SJCRH30 (cell line): ENCODE measurements around the gene ABLIM2. TPM values are rescaled to one million over a fixed set of nuclear protein-coding genes. Genes with fewer than 3 reads are reported as not detected.
A peak's percentile ranks its signal among the peaks of the same experiment; 100 is the strongest.

Experiments used
- DNase-seq, 2 experiments: peaks; one replicate each; pipeline ENCODE4 v3.0.0-alpha.2; 2015 to 2020
- H3K27ac ChIP-seq: fragments of 250-450 bp; sonication (Bioruptor Pico); 2 replicates; pipeline ENCODE4 v1.5.1; 2020; ENCODE audit warnings: mild to moderate bottlenecking, moderate library complexity
- H3K27me3 ChIP-seq: fragments of 250-450 bp; sonication (Bioruptor Pico); 2 replicates; pipeline ENCODE4 v1.5.1; 2020; ENCODE audit warnings: mild to moderate bottlenecking, moderate library complexity
- H3K36me3 ChIP-seq: fragments of 250-450 bp; sonication (Bioruptor Pico); 2 replicates; pipeline ENCODE4 v1.5.1; 2020; ENCODE audit warnings: mild to moderate bottlenecking, moderate library complexity
- H3K4me1 ChIP-seq: fragments of 250-450 bp; sonication (Bioruptor Pico); 2 replicates; pipeline ENCODE4 v1.5.1; 2020; ENCODE audit warnings: mild to moderate bottlenecking, moderate library complexity
- H3K4me3 ChIP-seq: fragments of 250-450 bp; sonication (Bioruptor Pico); 2 replicates; pipeline ENCODE4 v1.5.1; 2020; ENCODE audit warnings: mild to moderate bottlenecking, moderate library complexity
- H3K9me3 ChIP-seq: fragments of 250-450 bp; sonication (Bioruptor Pico); replicated peaks from 2 replicates; pipeline ENCODE4 v1.5.1; 2020; ENCODE audit warnings: mild to moderate bottlenecking, moderate library complexity
- total RNA-seq: library from RNA; depleted of rRNA; stranded (reverse); fragments of >200 nt; shearing (Covaris generic); gene quantifications from 2 replicates; pipeline ENCODE4 v1.2.3, GENCODE V29; 2014

Gene ABLIM2
- total RNA-seq, 1 experiment from 2014 or later, result 0.12 TPM

- Histone ChIP-seq H3K36me3 (no peaks in the 10 kb centered on the region), H3K4me3 (no peak overlapping the region), H3K4me1 (no peaks in the 10 kb centered on the region), H3K27me3 (peaks cover 12% of the 10 kb centered on the region; the same call in 1 of the 2 replicates), H3K27ac (no peak overlapping the region), H3K9me3 (no peaks in the 10 kb centered on the region)
- no peak for DNase-seq
Observed at GRCh38 chr4:8084712-8085490, 73.7 kb downstream of the ABLIM2 start.

- H3K36me3 ChIP-seq, result no peaks in the 10 kb centered on the region
- no peak for DNase-seq
- H3K27me3 ChIP-seq, result peaks cover 12% of the 10 kb centered on the region; the same call in 1 of the 2 replicates
- H3K27ac ChIP-seq, result no peak overlapping the region
- no peaks in the 10 kb centered on the region for H3K4me1 ChIP-seq
- H3K9me3 ChIP-seq, result no peaks in the 10 kb centered on the region
- no peak overlapping the region for H3K4me3 ChIP-seq
Observed at GRCh38 chr4:8084031-8084660, 74.5 kb downstream of the ABLIM2 start.

DNA sequence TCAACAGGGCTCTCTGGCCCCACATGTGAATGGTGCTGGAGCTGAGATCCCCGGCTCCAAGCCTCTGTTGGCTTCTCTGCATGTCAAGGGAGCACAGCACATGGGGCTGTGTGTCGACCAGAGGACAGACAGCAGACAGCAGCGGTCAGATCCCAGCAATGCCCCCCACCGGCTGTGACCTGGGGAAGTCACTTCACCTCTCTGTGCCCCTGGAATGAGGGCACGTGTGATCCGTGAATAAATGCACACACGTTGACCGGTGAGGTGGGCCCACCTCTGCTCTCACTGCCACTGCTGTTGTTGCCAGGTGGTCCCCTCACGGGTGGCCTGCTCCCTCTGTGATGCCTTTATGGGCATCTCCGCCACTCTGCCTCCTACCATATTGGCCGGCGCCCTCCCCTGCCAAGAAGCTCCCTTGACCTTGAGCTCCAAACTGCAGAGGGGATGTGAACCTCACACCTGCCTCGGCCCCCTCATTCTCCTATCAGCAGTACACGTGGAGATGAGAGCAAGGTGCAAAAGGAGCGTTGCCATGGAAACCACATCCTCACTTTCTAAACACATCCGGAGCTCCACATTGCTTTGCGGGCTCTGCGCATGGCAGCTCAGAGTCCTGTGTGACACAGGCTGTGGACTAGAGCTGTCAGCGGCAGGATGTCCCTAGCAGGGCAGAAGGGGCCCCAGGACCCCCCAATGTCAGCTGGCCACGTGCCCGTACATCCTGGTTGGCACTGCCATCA, 75.4 kb downstream of the ABLIM2 start:
- Histone ChIP-seq H3K9me3 (no peaks in the 10 kb centered on the region), H3K36me3 (no peaks in the 10 kb centered on the region), H3K27ac (no peak overlapping the region), H3K4me3 (no peak overlapping the region), H3K27me3 (peaks cover 20% of the 10 kb centered on the region), H3K4me1 (no peaks in the 10 kb centered on the region; the same call in 1 of the 2 replicates)
- DNase-seq, result no peak

GRCh38 chr4:8082517-8083055, 76.0 kb downstream of the ABLIM2 start:
- H3K4me1 ChIP-seq, result no peaks in the 10 kb centered on the region; the same call in 1 of the 2 replicates
- no peak for DNase-seq
- H3K9me3 ChIP-seq, result no peaks in the 10 kb centered on the region
- no peaks in the 10 kb centered on the region for H3K36me3 ChIP-seq
- H3K27ac ChIP-seq, result no peak overlapping the region
- peaks cover 23% of the 10 kb centered on the region for H3K27me3 ChIP-seq
- H3K4me3 ChIP-seq, result no peak overlapping the region

DNA sequence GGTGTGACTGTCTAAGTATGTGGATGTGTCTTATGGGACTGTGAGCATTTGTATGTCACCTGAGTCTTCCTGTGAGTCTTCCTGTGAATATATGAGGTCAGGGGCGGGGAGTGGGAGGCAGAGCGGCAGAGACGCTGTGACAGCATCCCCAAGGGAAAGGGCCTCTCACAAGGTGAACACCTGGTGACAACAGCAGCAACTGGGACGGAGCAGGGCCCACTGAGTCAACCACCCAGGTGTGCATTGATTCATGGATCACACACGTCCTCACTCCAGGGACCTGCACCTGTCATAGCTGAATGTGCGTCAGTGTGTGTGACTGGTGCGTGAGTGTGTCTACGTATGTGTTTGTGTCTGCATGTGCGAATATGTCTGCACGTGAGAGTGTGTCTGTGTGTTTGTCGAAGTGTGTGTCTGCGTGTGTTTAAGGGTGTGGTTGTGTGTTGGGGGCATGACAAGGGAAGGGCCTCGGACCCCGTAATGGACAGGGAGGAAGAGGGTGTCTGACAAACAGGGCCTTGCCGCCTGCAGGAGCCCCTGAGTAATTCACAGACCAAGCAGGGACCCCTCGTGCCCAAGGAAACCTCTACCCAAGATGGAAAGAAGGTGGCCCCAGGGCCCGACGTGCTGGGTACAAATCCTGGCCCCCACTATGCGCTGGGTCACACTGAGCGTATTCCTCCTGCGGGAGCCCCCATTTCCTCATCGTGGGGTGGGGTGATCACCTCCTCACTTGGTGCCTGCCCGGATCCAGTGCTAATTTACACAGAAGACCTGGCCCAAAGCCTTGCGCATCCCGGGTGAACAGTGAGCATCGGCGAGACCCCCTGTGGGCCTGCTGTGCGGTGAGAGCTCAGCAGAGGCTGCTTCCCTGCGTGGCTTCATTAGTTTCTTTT, 76.7 kb downstream of the ABLIM2 start:
- DNase-seq, result no peak
- Histone ChIP-seq H3K27me3 (peaks cover 23% of the 10 kb centered on the region), H3K4me3 (no peak overlapping the region), H3K4me1 (no peaks in the 10 kb centered on the region; the same call in 1 of the 2 replicates), H3K27ac (no peak overlapping the region), H3K9me3 (no peaks in the 10 kb centered on the region), H3K36me3 (no peaks in the 10 kb centered on the region)

DNA sequence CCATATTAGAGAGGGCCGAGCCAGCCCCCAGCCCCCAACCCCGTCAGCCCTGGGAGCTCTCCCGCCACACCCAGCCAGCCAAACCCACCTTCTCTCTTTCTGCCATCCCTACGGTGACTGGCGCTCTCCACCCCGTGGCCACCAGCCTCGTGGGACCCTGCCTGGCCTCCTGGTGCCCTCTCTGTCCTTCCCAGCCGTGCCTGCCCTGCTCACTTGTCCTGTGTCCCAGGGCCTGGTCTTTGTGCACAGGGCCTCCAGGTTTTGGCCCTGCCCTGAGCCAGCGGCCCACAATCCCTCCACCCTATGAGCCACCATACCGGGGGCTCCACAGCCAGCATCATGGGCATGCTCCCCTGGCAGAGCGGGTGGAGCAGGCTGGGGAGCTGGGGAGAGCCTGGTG, 77.4 kb downstream of the ABLIM2 start:
- no peak for DNase-seq
- Histone ChIP-seq H3K4me1 (no peaks in the 10 kb centered on the region; the same call in 1 of the 2 replicates), H3K27me3 (peaks cover 23% of the 10 kb centered on the region)

DNA sequence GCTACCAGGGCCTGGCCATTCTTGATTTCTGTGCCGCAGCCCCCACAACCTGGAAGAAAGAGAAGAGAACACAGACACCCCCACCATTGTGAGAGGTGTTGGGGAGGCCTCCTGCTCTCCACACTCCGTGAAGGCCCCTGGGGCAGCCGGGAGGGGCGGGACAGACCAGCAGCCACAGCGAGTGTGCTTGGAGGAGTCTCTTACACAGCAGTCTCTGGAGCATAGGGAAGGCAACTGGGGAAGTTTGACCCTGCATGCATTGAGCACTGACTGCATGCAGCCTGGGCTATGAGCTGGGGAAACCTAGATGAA, 77.9 kb downstream of the ABLIM2 start:
- Histone ChIP-seq H3K27ac (no peak overlapping the region), H3K36me3 (no peaks in the 10 kb centered on the region), H3K9me3 (no peaks in the 10 kb centered on the region), H3K4me3 (no peak overlapping the region), H3K4me1 (no peaks in the 10 kb centered on the region; the same call in 1 of the 2 replicates), H3K27me3 (peaks cover 27% of the 10 kb centered on the region)
- DNase-seq, result no peak

More for the DNA sequence above, 77.4 kb downstream of the ABLIM2 start:
- no peaks in the 10 kb centered on the region for H3K36me3 ChIP-seq
- no peak overlapping the region for H3K27ac ChIP-seq
- H3K4me3 ChIP-seq, result no peak overlapping the region
- no peaks in the 10 kb centered on the region for H3K9me3 ChIP-seq

DNA sequence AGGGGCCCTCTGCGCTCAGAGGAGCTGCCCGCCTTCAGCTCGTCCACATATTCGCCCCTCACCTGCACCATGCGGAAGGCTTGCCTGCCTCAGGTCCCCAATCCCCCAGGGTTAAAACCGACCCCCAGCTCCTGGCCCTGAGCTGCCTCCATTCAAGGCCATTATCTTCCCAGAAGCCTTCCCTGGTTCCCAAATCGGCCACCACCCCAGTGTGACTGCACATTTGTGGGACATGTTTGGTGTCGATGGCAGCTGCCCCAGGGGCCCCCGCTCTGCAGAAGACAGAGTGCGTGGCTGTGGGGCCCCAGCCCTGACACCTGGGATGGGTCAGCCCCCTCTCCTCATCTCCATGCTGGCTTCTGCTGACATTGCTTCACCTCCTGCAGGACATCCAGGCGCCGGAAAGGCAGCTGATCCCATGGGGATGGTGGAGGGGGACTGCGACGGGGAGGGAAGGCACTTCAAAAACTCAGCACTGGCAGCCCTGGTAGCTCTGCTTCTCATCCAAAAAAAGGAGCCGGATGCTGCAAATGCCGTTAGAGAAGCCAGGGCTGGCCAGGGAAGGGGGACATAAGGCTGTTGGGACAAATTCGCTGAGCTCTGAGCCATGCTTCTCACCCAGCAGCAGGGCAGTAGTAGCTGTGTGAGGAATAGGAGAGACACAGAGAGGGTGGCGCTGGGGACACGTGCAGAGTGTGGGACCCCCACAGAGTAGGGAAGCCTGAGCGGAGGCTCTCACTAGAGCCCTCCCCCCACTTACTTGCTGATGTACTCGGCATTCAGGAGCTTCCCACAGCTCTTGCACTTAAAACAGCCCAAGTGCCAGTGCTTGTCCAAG, 78.5 kb downstream of the ABLIM2 start:
- Histone ChIP-seq H3K9me3 (no peaks in the 10 kb centered on the region), H3K27me3 (peaks cover 27% of the 10 kb centered on the region), H3K4me3 (no peak overlapping the region), H3K4me1 (no peaks in the 10 kb centered on the region; the same call in 1 of the 2 replicates), H3K27ac (no peak overlapping the region), H3K36me3 (no peaks in the 10 kb centered on the region)
- no peak for DNase-seq

GRCh38 chr4:8079031-8079885, 79.4 kb downstream of the ABLIM2 start:
- Histone ChIP-seq H3K9me3 (no peaks in the 10 kb centered on the region), H3K36me3 (no peaks in the 10 kb centered on the region), H3K4me3 (no peak overlapping the region), H3K27me3 (peaks cover 27% of the 10 kb centered on the region), H3K4me1 (no peaks in the 10 kb centered on the region; the same call in 1 of the 2 replicates), H3K27ac (no peak overlapping the region)
- DNase-seq, result no peak

DNA sequence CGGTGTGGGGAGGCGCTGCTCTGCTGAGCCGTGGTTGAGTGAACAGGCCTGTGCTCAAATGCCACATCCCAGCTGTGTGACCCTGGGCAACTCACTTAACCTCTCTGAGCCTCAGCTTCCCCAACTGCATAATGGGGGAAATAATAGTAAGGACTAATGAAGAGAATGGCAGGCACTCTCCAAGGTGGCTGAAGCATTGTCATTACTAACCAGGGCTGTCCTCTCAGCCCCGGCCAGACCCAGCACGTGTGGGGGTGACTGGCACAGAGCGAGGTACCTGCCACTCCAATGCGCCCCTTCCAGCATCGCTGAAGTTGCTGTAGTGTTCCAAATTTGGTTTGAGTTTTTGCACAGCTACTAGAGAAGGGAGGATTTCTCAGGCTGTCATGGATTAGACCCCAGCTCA, 80.0 kb downstream of the ABLIM2 start:
- H3K9me3 ChIP-seq, result no peaks in the 10 kb centered on the region
- DNase-seq, result no peak
- H3K27me3 ChIP-seq, result peaks cover 27% of the 10 kb centered on the region
- no peak overlapping the region for H3K4me3 ChIP-seq
- no peaks in the 10 kb centered on the region; the same call in 1 of the 2 replicates for H3K4me1 ChIP-seq
- H3K27ac ChIP-seq, result no peak overlapping the region
- H3K36me3 ChIP-seq, result no peaks in the 10 kb centered on the region

- no peaks in the 10 kb centered on the region for H3K9me3 ChIP-seq
- no peaks in the 10 kb centered on the region; the same call in 1 of the 2 replicates for H3K4me1 ChIP-seq
- H3K27ac ChIP-seq, result no peak overlapping the region
- H3K4me3 ChIP-seq, result no peak overlapping the region
- DNase-seq, result no peak
- no peaks in the 10 kb centered on the region for H3K36me3 ChIP-seq
- peaks cover 27% of the 10 kb centered on the region for H3K27me3 ChIP-seq
Observed at GRCh38 chr4:8078109-8078494, 80.5 kb downstream of the ABLIM2 start.

GRCh38 chr4:8077181-8078108, 81.2 kb downstream of the ABLIM2 start:
- Histone ChIP-seq H3K36me3 (no peaks in the 10 kb centered on the region), H3K27me3 (peaks cover 29% of the 10 kb centered on the region), H3K4me1 (no peaks in the 10 kb centered on the region; the same call in 1 of the 2 replicates)

More at GRCh38 chr4:8077181-8078108, 81.2 kb downstream of the ABLIM2 start:
- Histone ChIP-seq H3K4me3 (no peak overlapping the region), H3K27ac (no peak overlapping the region), H3K9me3 (no peaks in the 10 kb centered on the region)
- peak; percentile 42 to 44 for DNase-seq
